ENCODE results near the gene SLC37A1.

DNA sequence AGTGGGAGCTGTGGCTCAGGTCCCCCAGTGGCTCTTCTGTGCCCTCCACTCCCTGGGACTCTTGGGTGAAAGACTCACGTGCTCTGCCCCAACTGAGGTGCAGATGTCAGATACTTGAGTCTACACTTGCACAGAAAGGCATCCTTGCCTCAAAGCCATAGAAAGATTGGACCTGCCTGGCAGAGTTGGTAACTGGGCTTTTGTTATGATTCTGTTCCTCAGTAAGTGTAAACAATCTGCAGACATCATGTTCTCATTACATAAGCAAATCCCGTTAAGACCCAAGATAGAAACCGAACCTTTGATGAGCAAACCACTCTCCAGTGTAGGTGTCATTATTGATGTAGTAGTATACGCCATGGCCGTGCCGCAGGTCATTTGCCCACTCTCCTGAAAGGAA, 27.6 kb upstream of the SLC37A1 start:
- no peak for TF ChIP-seq ZNF12 (CRISPR knock-in tag; IDR thresholded peaks at IDR 0.05)
- no peak for TF ChIP-seq CC2D1A (CRISPR knock-in tag; IDR thresholded peaks at IDR 0.05)
- TF ChIP-seq ETV5 (CRISPR knock-in tag; IDR thresholded peaks at IDR 0.05; ENCODE audit: borderline replicate concordance): no peak
- TF ChIP-seq RAD51 (IDR thresholded peaks at IDR 0.05; ENCODE audit: borderline replicate concordance): no peak
- TF ChIP-seq, protein P1, sequence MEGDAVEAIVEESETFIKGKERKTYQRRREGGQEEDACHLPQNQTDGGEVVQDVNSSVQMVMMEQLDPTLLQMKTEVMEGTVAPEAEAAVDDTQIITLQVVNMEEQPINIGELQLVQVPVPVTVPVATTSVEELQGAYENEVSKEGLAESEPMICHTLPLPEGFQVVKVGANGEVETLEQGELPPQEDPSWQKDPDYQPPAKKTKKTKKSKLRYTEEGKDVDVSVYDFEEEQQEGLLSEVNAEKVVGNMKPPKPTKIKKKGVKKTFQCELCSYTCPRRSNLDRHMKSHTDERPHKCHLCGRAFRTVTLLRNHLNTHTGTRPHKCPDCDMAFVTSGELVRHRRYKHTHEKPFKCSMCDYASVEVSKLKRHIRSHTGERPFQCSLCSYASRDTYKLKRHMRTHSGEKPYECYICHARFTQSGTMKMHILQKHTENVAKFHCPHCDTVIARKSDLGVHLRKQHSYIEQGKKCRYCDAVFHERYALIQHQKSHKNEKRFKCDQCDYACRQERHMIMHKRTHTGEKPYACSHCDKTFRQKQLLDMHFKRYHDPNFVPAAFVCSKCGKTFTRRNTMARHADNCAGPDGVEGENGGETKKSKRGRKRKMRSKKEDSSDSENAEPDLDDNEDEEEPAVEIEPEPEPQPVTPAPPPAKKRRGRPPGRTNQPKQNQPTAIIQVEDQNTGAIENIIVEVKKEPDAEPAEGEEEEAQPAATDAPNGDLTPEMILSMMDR (CRISPR knock-in tag; IDR thresholded peaks at IDR 0.05): no peak
- TF ChIP-seq, protein P2, sequence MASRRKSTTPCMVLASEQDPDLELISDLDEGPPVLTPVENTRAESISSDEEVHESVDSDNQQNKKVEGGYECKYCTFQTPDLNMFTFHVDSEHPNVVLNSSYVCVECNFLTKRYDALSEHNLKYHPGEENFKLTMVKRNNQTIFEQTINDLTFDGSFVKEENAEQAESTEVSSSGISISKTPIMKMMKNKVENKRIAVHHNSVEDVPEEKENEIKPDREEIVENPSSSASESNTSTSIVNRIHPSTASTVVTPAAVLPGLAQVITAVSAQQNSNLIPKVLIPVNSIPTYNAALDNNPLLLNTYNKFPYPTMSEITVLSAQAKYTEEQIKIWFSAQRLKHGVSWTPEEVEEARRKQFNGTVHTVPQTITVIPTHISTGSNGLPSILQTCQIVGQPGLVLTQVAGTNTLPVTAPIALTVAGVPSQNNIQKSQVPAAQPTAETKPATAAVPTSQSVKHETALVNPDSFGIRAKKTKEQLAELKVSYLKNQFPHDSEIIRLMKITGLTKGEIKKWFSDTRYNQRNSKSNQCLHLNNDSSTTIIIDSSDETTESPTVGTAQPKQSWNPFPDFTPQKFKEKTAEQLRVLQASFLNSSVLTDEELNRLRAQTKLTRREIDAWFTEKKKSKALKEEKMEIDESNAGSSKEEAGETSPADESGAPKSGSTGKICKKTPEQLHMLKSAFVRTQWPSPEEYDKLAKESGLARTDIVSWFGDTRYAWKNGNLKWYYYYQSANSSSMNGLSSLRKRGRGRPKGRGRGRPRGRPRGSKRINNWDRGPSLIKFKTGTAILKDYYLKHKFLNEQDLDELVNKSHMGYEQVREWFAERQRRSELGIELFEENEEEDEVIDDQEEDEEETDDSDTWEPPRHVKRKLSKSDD (CRISPR knock-in tag; IDR thresholded peaks at IDR 0.05; ENCODE audit: low read depth): no peak
- TF ChIP-seq PHF8 (CRISPR knock-in tag; IDR thresholded peaks at IDR 0.05): no peak
- no peak for TF ChIP-seq FOXM1 (CRISPR knock-in tag; IDR thresholded peaks at IDR 0.05)
- TF ChIP-seq GPN1 (CRISPR knock-in tag; IDR thresholded peaks at IDR 0.05; ENCODE audit: borderline replicate concordance): no peak
- TF ChIP-seq NFE2L2 (IDR thresholded peaks at IDR 0.05; ENCODE audit: low read length): no peak
- TF ChIP-seq KLF13 (CRISPR knock-in tag; IDR thresholded peaks at IDR 0.05): no peak
- no peak for TF ChIP-seq ZNF124 (CRISPR knock-in tag; IDR thresholded peaks at IDR 0.05)
- TF ChIP-seq, protein P3, sequence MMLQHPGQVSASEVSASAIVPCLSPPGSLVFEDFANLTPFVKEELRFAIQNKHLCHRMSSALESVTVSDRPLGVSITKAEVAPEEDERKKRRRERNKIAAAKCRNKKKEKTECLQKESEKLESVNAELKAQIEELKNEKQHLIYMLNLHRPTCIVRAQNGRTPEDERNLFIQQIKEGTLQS (CRISPR knock-in tag; IDR thresholded peaks at IDR 0.05): no peak

All from HepG2 (cell line).